ENCODE data around the gene CHI3L2.

The CHI3L2 gene

GRCh38 chr1:111221633-111222291, 5.8 kb upstream of the CHI3L2 start:
- no peak for DNase-seq (ENCODE audit: low spot score)

DNA sequence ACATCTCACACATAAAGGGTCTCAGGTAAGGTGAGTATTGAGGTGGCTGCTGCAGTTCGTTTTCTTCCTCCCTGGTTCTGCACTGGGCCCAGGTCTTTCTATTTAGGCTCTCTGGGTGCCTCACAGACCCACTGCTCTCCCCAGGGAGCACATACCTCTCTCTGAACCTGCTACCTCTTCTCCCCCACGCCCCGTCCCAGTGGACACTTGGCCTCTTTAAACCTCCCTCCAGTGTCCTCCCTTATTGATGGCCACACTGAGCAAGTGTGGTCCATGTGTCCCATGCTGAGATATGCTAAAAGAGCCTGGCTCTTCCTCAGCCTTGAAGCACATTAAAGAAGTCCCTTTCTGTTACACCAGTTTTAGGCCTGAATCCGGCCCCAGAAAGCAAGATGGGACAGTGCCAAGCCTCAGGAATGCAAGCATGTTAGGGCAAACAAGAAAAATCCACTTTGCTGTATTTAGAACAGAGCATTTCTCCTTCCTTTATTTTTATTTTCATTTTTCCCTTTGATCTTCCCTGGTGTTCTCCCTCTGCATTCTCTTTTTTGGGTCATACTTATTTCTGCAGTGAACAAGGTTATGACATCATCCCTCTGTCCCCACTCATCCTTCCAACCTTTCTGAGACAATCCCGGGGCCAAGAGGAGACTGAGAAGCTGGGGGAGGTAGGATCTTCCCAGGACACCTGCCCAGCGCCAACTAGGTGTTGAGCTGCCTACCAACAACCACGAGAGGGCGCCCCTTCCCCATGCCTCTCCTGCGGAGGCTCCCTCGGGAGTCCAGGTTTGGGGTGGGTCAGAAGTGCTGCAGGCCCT, 5.0 kb upstream of the CHI3L2 start:
- peak; percentile 60 for DNase-seq (ENCODE audit: low spot score)

- no peak for DNase-seq (ENCODE audit: low spot score)
These were observed 4.3 kb upstream of the CHI3L2 start for GRCh38 chr1:111223126-111223685.

DNA sequence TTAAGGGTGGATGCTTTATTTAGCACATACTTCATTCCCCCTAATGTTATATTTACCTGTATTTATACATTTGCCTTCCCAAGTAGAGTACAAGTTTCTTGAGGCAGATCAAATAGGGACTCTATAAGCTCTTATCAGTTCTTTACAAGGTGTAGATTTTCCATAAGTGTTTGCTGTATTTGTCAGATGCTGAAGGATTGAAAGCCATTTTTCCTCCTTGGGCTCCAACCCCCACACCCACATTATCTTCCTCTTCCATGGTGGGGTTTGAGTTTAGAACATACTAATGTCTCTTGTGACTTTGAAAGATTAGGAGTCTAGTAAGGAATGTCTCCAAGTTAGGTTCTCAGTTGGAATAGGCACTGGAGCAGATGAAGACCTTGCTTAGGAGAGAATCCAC, 2.4 kb upstream of the CHI3L2 start:
- DNase-seq (ENCODE audit: low spot score), result no peak

GRCh38 chr1:111225717-111226400, 1.7 kb upstream of the CHI3L2 start:
- DNase-seq (ENCODE audit: low spot score), result no peak

GRCh38 chr1:111227851-111228747, 586 bp downstream of the CHI3L2 start:
- peak; percentile 86 for DNase-seq (ENCODE audit: low spot score)

- no peak for DNase-seq (ENCODE audit: low spot score)
These were observed 1.2 kb downstream of the CHI3L2 start for GRCh38 chr1:111228748-111229126.

- DNase-seq (ENCODE audit: low spot score), result no peak
These were observed 4.6 kb downstream of the CHI3L2 start for GRCh38 chr1:111232134-111232533.

DNA sequence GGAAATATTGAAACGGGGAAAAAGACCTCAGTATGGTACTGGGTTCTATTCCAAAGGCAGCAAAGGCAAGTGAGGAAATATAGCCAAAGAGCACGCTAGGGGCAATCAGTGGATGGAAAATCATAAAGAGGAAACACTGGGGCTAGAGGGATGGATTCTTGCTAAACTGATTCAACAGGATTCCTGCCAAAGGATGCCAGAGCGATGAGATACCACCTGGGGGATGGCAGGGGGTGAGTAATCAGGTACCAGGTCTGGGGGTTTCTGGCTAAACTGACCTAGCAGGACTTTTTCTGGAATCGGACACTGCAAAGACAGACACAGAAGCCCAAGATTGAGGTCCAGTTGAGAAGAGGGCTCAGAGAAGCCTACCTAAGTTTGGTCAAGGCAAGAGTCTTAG, 6.7 kb downstream of the CHI3L2 start:
- no peak for DNase-seq (ENCODE audit: low spot score)

DNA sequence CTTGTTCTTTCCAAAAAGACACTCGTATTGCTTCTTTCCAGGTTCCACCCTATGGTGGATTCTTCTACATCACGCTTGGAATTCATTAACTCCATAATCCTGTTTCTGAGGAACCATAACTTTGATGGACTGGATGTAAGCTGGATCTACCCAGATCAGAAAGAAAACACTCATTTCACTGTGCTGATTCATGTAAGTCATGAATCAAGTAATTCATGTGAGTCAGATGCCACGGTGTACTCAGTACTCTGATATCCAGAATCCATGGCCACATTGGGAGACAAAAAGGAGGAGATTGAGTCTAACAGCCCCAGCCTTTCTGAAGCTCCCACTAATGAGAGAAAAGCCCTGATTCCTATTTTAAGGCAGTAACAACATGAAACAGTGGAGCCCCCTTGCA, 7.4 kb downstream of the CHI3L2 start:
- no peak for DNase-seq (ENCODE audit: low spot score)

DNA sequence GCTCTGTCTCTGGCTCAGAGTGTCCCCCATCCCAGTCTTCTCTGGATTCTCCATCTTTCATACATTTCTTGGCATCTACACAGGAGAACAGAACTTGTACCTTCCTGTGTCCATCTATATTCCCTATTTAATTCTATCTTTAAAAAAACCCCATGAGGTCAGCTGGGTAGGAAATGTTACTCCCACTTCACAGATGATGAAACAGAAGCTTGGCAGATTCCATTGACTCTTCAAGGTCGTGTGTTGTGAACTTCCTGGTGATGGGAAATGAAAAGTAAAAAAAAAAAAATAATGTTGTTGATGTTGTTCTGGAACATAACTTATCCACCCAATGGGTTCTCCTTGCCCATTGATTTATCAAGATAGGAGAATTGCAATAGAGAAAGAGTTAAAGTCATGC, 8.9 kb downstream of the CHI3L2 start:
- DNase-seq (ENCODE audit: low spot score), result no peak

DNA sequence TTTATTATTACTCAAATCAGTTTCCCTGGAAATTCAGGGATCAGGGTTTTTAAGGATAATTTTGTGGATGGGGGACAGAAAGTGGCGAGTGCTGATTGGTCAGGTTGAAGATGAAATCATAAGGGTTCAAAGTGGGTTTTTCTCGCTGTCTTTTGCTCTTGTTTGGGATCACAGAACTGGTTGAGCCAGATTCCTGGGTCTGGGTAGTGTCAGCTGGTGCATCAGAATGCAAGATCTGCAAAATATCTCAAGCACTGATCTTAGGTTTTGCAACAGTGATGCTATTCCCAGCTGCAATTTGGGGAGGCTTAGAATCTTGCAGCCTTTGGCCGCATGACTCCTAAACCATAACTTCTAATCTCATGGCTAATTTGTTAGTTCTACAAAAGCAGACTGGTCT, 9.3 kb downstream of the CHI3L2 start:
- no peak for DNase-seq (ENCODE audit: low spot score)

DNA sequence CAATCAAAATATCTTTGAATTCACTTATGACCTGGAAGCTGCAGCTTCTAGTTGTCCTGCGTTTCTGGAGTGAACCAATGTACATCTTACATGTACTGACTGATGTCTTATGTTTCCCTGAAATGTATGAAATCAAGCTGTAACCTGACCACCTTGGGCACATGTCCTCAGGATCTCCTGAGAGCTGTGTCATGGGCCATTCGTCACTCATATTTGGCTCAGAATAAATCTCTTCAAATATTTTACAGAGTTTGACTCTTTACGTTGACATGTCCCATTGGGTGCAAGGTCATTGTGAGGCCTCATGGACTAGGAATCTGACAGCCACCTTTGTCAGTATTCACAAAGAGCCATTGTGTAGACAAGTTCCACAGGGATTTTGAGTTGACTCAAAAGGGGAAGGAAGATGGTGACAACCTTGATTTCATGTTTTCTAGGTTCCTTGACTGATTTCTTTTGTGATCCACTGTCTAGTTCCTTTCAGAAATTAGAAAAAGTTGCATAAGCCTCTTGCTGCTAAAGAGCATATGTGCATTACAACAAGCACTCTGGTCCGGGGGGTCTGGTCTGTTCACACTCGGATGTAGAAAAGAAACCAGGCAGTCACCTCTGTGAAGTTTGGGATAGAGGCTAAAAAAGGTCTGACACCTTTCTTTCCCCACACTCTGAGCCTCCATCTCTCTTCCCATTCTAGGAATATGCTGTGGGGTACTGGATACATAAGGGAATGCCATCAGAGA, 10.7 kb downstream of the CHI3L2 start:
- DNase-seq (ENCODE audit: low spot score), result no peak

- no peak for DNase-seq (ENCODE audit: low spot score)
These were observed 14.3 kb downstream of the CHI3L2 start for GRCh38 chr1:111241797-111242196.

- no peak for DNase-seq (ENCODE audit: low spot score)
These were observed 15.5 kb downstream of the CHI3L2 start for GRCh38 chr1:111242805-111243523.

DNA sequence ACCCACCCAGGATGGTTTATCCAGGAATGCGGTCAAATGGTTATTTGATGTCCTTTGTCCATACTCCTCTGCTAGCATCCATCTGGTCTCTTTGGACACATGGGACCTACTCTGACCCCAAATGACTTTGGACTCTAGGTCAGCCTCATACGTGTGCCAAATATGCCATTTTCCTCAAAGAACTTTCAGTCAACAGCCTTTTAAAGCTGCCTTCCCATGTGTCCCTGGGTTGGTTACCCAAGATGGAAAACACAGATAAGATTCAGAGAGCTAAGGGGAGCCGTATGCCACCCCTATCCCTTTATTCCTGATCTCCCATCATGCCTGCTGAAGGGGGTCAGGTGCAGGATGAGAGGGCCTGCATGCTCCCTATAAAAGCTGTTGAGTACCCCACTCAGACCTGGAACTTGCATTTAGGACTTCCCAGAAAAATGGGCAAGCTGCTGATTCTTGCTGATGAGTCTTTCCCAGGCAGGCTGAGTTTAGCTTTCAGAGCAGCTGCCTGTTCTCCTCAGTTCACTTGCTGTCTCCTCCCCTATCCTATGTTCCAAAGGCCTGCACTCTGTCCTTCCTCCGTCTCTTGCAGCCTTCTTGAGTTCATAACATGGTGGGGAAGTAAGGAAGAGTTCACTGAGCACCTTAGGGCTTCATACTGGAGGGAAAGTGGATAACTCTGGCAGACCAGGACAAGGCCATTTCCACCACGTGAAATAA, 19.8 kb downstream of the CHI3L2 start:
- DNase-seq (ENCODE audit: low spot score), result no peak

DNA sequence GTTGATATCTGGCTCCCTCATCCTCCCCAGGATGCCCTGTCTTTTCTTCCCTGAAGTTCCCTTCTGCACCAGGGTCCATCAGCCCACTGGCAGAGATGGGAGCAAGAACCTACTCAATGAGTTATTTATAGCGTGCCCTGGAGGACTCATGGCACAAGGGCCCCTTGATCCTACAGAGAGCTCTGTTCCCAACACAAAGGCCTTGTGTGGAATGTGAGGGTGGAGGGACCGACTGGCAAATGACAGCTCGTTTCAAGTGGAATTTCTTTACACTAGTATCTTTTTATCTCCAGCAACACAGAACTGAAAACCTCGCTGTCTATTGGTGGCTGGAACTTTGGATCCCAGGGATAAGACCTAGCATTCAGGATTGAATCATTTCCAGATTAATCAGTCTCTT, 22.4 kb downstream of the CHI3L2 start:
- no peak for DNase-seq (ENCODE audit: low spot score)

- no peak for DNase-seq (ENCODE audit: low spot score)
These were observed 24.1 kb downstream of the CHI3L2 start for GRCh38 chr1:111251570-111251969.

- no peak for DNase-seq (ENCODE audit: low spot score)
These were observed 25.3 kb downstream of the CHI3L2 start for GRCh38 chr1:111252786-111253185.

GRCh38 chr1:111253876-111254275, 26.4 kb downstream of the CHI3L2 start:
- no peak for DNase-seq (ENCODE audit: low spot score)
